C4-2B (cell line): ENCODE data around the gene ATP1A1.

ENCODE experiments used
- H3K27ac ChIP-seq: fragments of 450-650 bp; 2 replicates; pipeline ENCODE4 v1.5.1; 2017
- ZFX ChIP-seq: fragments of 450-650 bp; IDR thresholded peaks from 2 replicates; pipeline ENCODE4 v1.6.1; 2017
- TF ChIP-seq, protein P1 (sequence below): fragments of 450-650 bp; conservative IDR thresholded peaks from 2 replicates; pipeline ENCODE4 v1.5.1; 2017; ENCODE audit warnings: mild to moderate bottlenecking

Gene ATP1A1

DNA sequence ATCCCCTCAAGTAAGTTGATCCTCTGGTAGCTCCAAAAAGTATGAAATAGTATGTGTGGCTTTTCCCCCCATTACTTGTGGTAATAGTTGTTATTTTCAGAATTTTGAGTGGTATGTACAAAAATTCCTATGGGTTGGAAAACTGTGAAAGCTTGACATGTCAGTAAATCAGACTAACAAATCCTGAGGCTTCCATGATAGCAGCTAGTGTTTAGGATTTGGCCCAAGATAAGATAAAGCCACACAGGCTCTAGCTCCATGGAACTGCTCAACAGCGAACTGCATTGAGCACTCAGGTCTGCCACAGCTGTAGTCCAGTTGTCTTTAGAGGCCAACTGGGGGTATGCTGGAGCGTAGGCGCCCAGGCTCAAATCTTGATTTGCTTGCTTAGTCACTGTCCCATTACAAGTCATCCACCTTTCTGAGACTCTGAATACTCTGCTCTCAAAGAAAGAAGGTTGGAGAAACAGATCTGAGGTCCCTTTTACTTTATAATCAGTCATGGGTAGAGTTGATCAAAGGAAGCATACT, 28.7 kb downstream of the ATP1A1 start:
- TF ChIP-seq, protein P1, sequence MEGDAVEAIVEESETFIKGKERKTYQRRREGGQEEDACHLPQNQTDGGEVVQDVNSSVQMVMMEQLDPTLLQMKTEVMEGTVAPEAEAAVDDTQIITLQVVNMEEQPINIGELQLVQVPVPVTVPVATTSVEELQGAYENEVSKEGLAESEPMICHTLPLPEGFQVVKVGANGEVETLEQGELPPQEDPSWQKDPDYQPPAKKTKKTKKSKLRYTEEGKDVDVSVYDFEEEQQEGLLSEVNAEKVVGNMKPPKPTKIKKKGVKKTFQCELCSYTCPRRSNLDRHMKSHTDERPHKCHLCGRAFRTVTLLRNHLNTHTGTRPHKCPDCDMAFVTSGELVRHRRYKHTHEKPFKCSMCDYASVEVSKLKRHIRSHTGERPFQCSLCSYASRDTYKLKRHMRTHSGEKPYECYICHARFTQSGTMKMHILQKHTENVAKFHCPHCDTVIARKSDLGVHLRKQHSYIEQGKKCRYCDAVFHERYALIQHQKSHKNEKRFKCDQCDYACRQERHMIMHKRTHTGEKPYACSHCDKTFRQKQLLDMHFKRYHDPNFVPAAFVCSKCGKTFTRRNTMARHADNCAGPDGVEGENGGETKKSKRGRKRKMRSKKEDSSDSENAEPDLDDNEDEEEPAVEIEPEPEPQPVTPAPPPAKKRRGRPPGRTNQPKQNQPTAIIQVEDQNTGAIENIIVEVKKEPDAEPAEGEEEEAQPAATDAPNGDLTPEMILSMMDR, result no peak
- no peak for TF ChIP-seq ZFX
- H3K27ac ChIP-seq, result no peak overlapping the region

DNA sequence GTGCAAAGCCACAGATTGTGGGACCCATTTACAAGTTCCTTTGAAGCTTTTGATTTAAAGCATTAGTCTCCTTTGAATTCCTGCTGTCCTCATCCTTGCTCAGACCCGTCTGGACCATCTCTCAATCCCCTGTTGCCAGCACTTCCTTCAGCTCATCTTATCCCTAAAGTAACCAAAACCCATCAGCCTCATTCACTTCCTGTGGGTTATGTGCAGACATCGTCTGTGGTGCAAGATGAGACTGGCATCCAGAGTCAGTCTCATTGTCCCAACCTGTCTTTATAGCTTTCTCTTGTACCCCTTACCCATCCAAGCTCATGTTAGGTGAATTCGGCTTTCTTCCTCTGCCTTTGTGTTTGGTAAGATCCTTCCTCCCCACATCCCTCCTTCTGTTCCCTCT, 29.3 kb downstream of the ATP1A1 start:
- H3K27ac ChIP-seq, result no peak overlapping the region
- no peak for TF ChIP-seq ZFX
- TF ChIP-seq, protein P1, result no peak

DNA sequence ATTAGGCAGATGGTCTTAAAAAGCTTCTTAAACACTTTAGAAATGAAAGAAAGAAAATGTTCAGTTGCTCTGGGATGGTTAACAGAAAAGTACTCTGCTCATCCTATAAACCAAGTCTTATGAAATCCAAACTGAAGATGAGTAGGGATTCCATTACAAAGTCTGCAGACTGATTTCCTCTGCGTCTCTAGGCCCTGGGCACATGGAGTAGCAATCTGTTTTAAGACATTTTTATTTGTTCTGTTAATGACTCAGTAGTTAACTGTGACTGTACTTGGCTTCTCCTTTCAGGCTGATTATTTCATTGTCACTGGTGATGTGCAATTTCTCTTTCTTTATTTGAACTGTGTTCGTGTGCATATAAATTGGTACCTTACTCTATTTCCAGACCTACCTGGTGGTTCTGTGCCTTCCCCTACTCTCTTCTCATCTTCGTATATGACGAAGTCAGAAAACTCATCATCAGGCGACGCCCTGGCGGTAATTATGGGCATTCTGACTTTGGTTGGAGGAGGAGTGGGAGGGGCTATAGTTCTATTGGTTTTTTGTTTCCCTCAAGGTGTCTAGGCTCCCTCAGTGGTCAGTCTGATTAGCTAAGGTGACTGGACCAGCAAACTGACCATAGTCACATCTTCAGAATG, 30.6 kb downstream of the ATP1A1 start:
- no peak overlapping the region for H3K27ac ChIP-seq
- no peak for TF ChIP-seq ZFX
- TF ChIP-seq, protein P1, result no peak

DNA sequence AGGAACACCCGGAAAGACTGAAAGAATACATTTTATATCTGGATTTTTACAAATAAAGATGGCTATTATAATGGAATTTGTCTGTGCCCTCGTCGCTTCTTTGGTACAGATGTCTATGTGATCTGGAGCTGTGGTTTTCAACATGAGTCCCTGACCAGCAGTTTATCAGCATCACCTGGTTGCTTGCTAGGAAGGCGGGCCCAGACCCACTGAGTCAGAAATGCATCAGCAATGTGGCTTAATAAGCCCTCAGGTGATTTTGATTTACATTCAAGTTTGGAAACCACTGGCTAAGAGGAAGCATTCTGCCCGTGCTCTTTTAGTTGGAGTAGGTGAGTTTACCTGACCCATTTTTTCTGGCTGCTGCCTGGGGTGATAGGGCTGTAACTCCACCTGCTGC, 31.7 kb downstream of the ATP1A1 start:
- no peak for TF ChIP-seq ZFX
- TF ChIP-seq, protein P1, result no peak
- H3K27ac ChIP-seq, result no peak overlapping the region

DNA sequence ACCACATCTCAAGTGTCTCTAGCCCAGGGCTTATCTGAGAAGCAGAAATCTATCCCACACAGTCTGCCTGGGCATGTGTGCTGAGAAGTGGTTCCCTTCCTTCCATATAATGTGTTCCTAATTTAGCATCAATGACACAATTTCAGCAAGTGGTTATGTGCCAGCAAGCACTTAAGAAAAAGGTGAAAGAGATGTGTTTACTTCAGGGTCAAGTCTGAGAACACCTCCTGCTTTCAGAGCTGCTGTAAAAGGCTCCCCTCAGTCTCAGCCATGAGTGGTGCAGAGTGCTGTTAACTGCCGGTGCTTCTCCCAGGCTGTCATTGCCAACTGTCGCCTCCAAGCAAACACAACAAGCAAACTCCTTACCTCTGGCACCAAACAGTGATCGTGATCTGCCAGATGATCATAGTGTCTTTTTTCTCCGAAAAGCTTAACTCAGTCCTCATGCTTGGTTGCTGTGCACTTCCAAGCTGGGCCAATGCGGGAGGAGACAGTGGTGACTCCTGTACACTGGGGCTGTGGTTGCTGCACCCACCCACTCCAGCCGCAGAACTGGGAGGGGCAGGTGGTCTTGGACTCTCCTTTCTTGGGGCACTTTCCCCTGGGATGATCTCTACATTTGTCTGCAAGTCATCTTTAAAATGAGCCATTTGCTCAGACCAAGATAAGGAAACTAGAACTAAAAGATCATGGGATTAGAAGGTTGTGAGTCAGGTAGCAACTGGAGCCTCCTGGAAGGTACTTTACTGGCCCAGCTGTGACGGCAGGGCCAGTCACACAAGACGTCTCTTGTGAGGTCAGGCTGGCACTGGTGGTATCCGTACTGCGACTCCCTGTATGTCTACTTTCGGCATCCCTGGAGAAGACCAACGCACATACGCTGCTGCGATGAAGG, 32.4 kb downstream of the ATP1A1 start:
- no peak overlapping the region for H3K27ac ChIP-seq
- TF ChIP-seq, protein P1, result no peak
- TF ChIP-seq ZFX, result no peak

DNA sequence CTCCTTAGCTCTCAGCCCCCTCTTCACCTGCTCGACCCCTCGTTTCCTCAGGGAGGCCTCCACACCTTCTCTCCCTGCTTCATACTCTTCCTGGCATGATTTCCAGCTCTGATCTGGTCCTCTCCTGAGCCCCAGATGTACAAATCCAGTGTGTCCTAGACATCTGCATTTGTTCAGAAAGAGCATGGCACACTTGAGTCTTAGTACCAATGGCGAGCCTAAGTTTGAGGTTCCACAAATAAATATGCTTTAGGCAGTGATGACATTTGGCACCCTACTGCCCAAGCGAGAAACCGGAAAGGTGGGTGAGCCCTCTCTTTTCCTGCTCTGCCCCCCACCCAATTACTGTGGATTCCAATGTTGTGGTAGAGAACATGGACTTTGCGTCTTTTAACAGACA, 34.0 kb downstream of the ATP1A1 start:
- TF ChIP-seq, protein P1, result no peak
- no peak for TF ChIP-seq ZFX
- no peak overlapping the region for H3K27ac ChIP-seq

DNA sequence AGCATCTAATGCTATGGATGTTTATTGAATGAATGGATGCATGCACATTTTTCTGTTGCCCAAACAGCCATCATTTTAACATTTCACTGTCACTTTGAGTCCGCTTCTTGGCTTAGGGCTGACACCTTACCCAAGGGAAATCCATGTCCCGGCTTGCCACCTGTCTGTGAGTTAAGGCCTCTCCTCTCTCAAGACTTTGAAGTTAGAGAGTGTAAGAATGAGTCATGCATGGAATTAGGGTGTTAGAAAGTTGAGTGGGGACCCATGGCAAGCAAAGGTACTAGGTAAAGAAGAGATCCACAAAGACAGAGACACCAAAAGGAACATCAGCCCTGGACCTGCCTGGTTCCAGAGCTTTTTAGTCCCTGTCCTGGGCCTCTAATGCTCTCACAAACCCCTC, 35.1 kb downstream of the ATP1A1 start:
- no peak for TF ChIP-seq ZFX
- TF ChIP-seq, protein P1, result no peak
- no peak overlapping the region for H3K27ac ChIP-seq
